Measurements from ENCODE around the gene USH1C.

DNA sequence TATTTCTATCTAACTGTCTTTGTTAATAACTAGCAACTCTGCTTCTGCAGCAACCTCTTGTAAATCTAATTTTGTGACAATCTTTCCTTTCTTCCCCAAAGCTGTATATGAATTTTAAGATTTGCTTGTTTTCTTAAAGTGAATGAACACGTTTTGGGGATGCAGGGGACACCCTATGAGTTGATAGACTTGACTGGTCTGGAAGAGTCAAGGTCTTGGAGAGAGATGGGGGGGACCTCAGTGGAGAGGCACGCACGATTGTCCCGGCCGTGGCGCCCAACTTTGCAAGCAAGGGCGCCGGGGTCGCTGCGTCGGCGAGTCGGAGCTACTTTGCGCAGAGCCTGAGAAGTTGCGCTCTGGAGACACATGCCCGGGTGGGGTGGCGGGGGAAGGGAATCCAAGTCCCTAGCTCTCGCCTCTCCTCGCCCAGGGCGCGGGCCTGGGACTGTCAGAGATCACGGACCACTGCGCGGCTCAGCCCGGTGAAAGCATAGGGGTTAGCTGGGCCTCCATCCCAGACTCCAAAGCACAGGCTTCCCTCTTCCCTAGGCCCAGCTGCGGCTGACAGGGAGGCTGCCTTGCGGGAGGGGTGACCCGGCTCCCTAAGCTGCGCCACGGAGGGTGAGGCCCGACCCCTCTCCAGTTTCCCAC lies 68.4 kb downstream of the USH1C start:
- TF ChIP-seq CENPBD1 (CRISPR knock-in tag; IDR thresholded peaks at IDR 0.05; ENCODE audit: borderline replicate concordance, low read depth), result no peak
- TF ChIP-seq HBP1 (CRISPR knock-in tag; IDR thresholded peaks at IDR 0.05; ENCODE audit: low read depth), result no peak
